ENCODE data around the gene DCST1.

- TF ChIP-seq POLR2AphosphoS5 (IDR thresholded peaks at IDR 0.05; ENCODE audit: low read depth, low read length) (no peak), FOXP2 (optimal IDR thresholded peaks at IDR 0.05; ENCODE audit: borderline replicate concordance, extremely low read depth, extremely low read length, insufficient read depth) (no peak)
Observed at GRCh38 chr1:155032886-155033285, 738 bp upstream of the DCST1 start.

Data from PFSK-1 (cell line).